ENCODE results near the gene ZNF274.

DNA sequence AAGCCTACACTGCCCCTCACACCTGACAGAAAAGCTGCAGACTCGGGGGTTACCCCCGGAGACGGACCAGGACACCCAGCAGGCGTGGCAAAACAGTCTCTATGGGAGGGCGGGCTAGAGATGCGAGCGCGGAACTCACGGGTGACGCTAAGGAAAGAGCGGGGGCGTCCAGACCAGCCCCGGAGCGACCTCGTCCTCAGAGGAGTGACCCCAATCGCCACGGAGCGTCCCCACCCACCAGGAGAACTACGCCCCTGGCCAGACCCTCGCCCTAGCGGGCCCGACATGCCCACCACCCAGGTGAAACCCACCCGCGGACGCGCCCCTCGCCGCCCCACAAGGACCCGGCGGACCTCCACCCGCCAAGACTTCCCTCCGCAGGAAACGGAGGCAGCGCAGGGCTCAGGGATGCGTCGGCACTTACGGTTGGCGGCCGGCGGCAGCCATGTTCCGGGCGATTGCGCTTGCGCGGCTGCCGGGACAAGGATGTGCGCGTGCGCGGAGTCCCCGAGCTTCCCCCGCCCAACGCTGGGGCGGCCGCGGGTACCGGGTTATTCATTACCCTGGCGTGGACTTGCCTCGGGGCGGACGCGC, 32.4 kb upstream of the ZNF274 start, which contains the start of gene ZNF329:
- no peak for TF ChIP-seq POLR2A (IDR thresholded peaks at IDR 0.05)
- TF ChIP-seq CTCF (IDR thresholded peaks at IDR 0.05): peak in 1 of 3 experiments; percentile 13

Measured in vagina (tissue), 2 donors.